Right cardiac atrium (tissue), 5 donors: ENCODE data around the gene ZNF385D. TPM values are rescaled to one million over a fixed set of nuclear protein-coding genes. Genes with fewer than 3 reads are reported as not detected.
"Not testable (repeated sequence)": the region's sequence is repeated elsewhere in the genome, so short reads cannot be mapped to it uniquely, and the experiment has no call there.

ENCODE experiments used
- ATAC-seq, 2 donors: fragments of 200-7000 bp; cut with Tn5 transposase; one replicate each; pipeline versions ENCODE4 v1.8.0 to v1.9.1; 2020; ENCODE audit warnings: moderate library complexity in 2 of 2, mild to moderate bottlenecking in 1 of 2
- DNase-seq, 3 donors: peaks; one replicate each; pipeline ENCODE4 v3.0.0-alpha.2; 2020
- H3K27ac ChIP-seq: one replicate; pipeline ENCODE4 v1.5.1; 2013; ENCODE audit warnings: mild to moderate bottlenecking, low read length, control low read depth, moderate library complexity
- H3K27me3 ChIP-seq: one replicate; pipeline ENCODE4 v1.6.1; 2013; ENCODE audit not compliant: control insufficient read depth, insufficient read depth
- H3K4me1 ChIP-seq: one replicate; pipeline ENCODE4 v1.6.1; 2013; ENCODE audit warnings: low read length; ENCODE audit not compliant: control insufficient read depth, insufficient read depth
- H3K4me3 ChIP-seq: one replicate; pipeline ENCODE4 v1.5.1; 2013; ENCODE audit warnings: low read length, control low read depth
- H3K9me3 ChIP-seq: one replicate; pipeline ENCODE4 v1.6.1; 2013; ENCODE audit warnings: low read length; ENCODE audit not compliant: control insufficient read depth
- WGBS: extraction: QIAGEN DNeasy Blood & Tissue Kit; methylation state at CpG from one replicate; pipeline ENCODE4 v1.1.7; 2013; 5-methylcytosine and 5-hydroxymethylcytosine counted together
- intact Hi-C, 4 donors: fragments of 100-400 bp; cut with DNase I; formaldehyde crosslinking; loops; one replicate each; pipeline versions ENCODE4 v1.11.0 to v1.14.0; 2022 to 2023
- polyA plus RNA-seq: library from polyadenylated mRNA; stranded (reverse); fragments of 200-250 nt; gene quantifications from one replicate; pipeline ENCODE4 v1.2.3, GENCODE V29; 2013
- total RNA-seq, 4 donors: library from RNA; stranded (reverse); fragmentation: NEBNext Ultra II Directional; extraction: Animal tissue kit (Norgen Biotek cat#: 25700); gene quantifications; one replicate each; pipeline ENCODE4 v1.2.1, GENCODE V29; 2021
- donor health status: healthy with polysubstance abuse.
- donor health status: DM: no; HTN: yes; CAD: no.
- donor health status: DM: no; HTN: no; CAD: no.
- donor health status: DM: no; HTN: yes; CAD: no; lungs with severe emphysema.
- donor health status: DM: yes; HTN: yes; CAD: no.

ZNF385D gene
- total and polyA plus RNA-seq, 5 donors = 0.86 to 1.8 (median 1.5) TPM

GRCh38 chr3:21517184-21517583 lies 233.8 kb downstream of the ZNF385D start:
- Histone ChIP-seq H3K4me1 (no peaks in the 10 kb centered on the region), H3K4me3 (no peak overlapping the region), H3K27ac (no peak overlapping the region), H3K9me3 (no peaks in the 10 kb centered on the region), H3K27me3 (no peaks in the 10 kb centered on the region)
- intact Hi-C loops = no loop called here
- 66% methylated on average over 3 of the region's 3 CpGs for WGBS
- DNase-seq = no peak
- no peak for ATAC-seq

- DNase-seq (no peak), ATAC-seq (no peak)
- Histone ChIP-seq H3K4me3 (no peak overlapping the region), H3K27ac (no peak overlapping the region), H3K27me3 (no peaks in the 10 kb centered on the region), H3K9me3 (no peaks in the 10 kb centered on the region), H3K4me1 (no peaks in the 10 kb centered on the region)
- 81% methylated on average over 1 of the region's 1 CpG for WGBS
- intact Hi-C loops = no loop called here
Measured at GRCh38 chr3:21515417-21515816, 235.6 kb downstream of the ZNF385D start.

- 65% methylated on average over 5 of the region's 5 CpGs for WGBS
- no peaks in the 10 kb centered on the region for H3K9me3 ChIP-seq
- ATAC-seq (no peak), DNase-seq (no peak)
- H3K4me1 ChIP-seq = no peaks in the 10 kb centered on the region
- H3K27ac ChIP-seq = no peak overlapping the region
- H3K4me3 ChIP-seq = no peak overlapping the region
- no peaks in the 10 kb centered on the region for H3K27me3 ChIP-seq
- intact Hi-C loops = no loop called here
Measured at GRCh38 chr3:21509731-21510470, 241.1 kb downstream of the ZNF385D start.

GRCh38 chr3:21508246-21508645 lies 242.8 kb downstream of the ZNF385D start:
- intact Hi-C loops = no loop called here
- Histone ChIP-seq H3K27ac (no peak overlapping the region), H3K9me3 (no peaks in the 10 kb centered on the region), H3K27me3 (no peaks in the 10 kb centered on the region), H3K4me3 (no peak overlapping the region), H3K4me1 (no peaks in the 10 kb centered on the region)
- no peak for DNase-seq
- no peak for ATAC-seq

- H3K4me3 ChIP-seq = no peak overlapping the region
- DNase-seq (no peak), ATAC-seq (no peak)
- H3K9me3 ChIP-seq = no peaks in the 10 kb centered on the region
- WGBS = 47% methylated on average over 4 of the region's 4 CpGs
- no peaks in the 10 kb centered on the region for H3K4me1 ChIP-seq
- no peak overlapping the region for H3K27ac ChIP-seq
- H3K27me3 ChIP-seq = no peaks in the 10 kb centered on the region
- intact Hi-C loops = no loop called here
Measured at GRCh38 chr3:21505711-21506460, 245.1 kb downstream of the ZNF385D start.

- Histone ChIP-seq H3K27ac (no peak overlapping the region), H3K4me3 (no peak overlapping the region), H3K9me3 (no peaks in the 10 kb centered on the region), H3K27me3 (no peaks in the 10 kb centered on the region), H3K4me1 (no peaks in the 10 kb centered on the region)
- DNase-seq (no peak), ATAC-seq (no peak)
- intact Hi-C loops = no loop called here
- WGBS = 57% methylated on average over 1 of the region's 1 CpG
Measured at GRCh38 chr3:21502656-21503055, 248.4 kb downstream of the ZNF385D start.

- Histone ChIP-seq H3K9me3 (no peaks in the 10 kb centered on the region), H3K4me1 (no peaks in the 10 kb centered on the region), H3K27ac (no peak overlapping the region), H3K27me3 (no peaks in the 10 kb centered on the region), H3K4me3 (no peak overlapping the region)
- no peak for DNase-seq
- intact Hi-C loops = no loop called here
- WGBS = 79% methylated on average over 10 of the region's 10 CpGs
- ATAC-seq = no peak
Measured at GRCh38 chr3:21500834-21501233, 250.2 kb downstream of the ZNF385D start.

GRCh38 chr3:21490671-21491070 lies 260.3 kb downstream of the ZNF385D start:
- no CpG with 5 or more reads among the region's 3 CpGs for WGBS
- H3K4me3 ChIP-seq, H3K27me3 ChIP-seq, H3K4me1 ChIP-seq, H3K27ac ChIP-seq, DNase-seq, ATAC-seq, H3K9me3 ChIP-seq, intact Hi-C loops: not testable (repeated sequence)

- Histone ChIP-seq H3K4me1 (no peaks in the 10 kb centered on the region), H3K4me3 (no peak overlapping the region), H3K27me3 (no peaks in the 10 kb centered on the region), H3K9me3 (no peaks in the 10 kb centered on the region), H3K27ac (no peak overlapping the region)
- intact Hi-C loops = no loop called here
- no peak for DNase-seq
- WGBS = 77% methylated on average over 1 of the region's 1 CpG
- no peak for ATAC-seq
Measured at GRCh38 chr3:21487520-21487919, 263.5 kb downstream of the ZNF385D start.

- DNase-seq, H3K27ac ChIP-seq, H3K4me1 ChIP-seq, H3K9me3 ChIP-seq, intact Hi-C loops, H3K4me3 ChIP-seq, H3K27me3 ChIP-seq, ATAC-seq: not testable (repeated sequence)
- 45% methylated on average over 1 of the region's 4 CpGs for WGBS
Measured at GRCh38 chr3:21486024-21486935, 264.7 kb downstream of the ZNF385D start.

- H3K9me3 ChIP-seq = no peaks in the 10 kb centered on the region
- no peaks in the 10 kb centered on the region for H3K27me3 ChIP-seq
- DNase-seq = no peak
- 80% methylated on average over 1 of the region's 1 CpG for WGBS
- ATAC-seq = no peak
- intact Hi-C loops = no loop called here
- H3K4me3 ChIP-seq = no peak overlapping the region
- no peak overlapping the region for H3K27ac ChIP-seq
- H3K4me1 ChIP-seq = no peaks in the 10 kb centered on the region
Measured at GRCh38 chr3:21484828-21485144, 266.2 kb downstream of the ZNF385D start.
